ENCODE data around the gene LIN7A.

- TF ChIP-seq POLR2A (IDR thresholded peaks at IDR 0.05; ENCODE audit: low read depth) (no peak), CTCF (IDR thresholded peaks at IDR 0.05) (no peak), EP300 (IDR thresholded peaks at IDR 0.05) (no peak), POLR2AphosphoS5 (IDR thresholded peaks at IDR 0.05) (no peak)
These were observed 5.6 kb upstream of the LIN7A start for GRCh38 chr12:80943338-80943737.

Measured in esophagus muscularis mucosa (tissue), 4 donors.